HG03139 (cell line): ENCODE measurements around the gene MAP7.
"Not testable (repeated sequence)": the region's sequence is repeated elsewhere in the genome, so short reads cannot be mapped to it uniquely, and the experiment has no call there.

Experiments used
- ATAC-seq: cut with Tn5 transposase; IDR thresholded peaks from one replicate; pipeline ENCODE4 v1.9.1; 2021; ENCODE audit not compliant: unreplicated experiment

MAP7 gene

DNA sequence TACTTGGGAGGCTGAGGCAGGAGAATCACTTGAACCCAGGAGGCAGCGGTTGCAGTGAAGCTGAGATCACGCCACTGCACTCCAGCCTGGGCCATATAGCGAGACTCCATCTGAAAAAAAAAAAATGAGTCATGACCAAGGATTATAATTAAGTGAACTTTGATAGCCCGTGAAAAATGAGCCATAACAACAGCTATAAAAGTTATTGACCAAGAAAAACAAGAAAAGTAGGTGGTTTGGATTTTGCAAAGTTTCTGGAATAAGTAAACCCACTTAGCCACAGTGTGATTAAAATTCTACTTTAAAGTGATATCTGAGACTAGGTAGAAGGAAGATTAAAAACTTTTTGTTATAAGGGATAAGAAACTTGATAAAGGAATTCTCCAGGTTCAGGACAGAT, 234.6 kb downstream of the MAP7 start:
- no peak for ATAC-seq

- no peak for ATAC-seq
Measured at GRCh38 chr6:136312975-136313374, 237.2 kb downstream of the MAP7 start.

DNA sequence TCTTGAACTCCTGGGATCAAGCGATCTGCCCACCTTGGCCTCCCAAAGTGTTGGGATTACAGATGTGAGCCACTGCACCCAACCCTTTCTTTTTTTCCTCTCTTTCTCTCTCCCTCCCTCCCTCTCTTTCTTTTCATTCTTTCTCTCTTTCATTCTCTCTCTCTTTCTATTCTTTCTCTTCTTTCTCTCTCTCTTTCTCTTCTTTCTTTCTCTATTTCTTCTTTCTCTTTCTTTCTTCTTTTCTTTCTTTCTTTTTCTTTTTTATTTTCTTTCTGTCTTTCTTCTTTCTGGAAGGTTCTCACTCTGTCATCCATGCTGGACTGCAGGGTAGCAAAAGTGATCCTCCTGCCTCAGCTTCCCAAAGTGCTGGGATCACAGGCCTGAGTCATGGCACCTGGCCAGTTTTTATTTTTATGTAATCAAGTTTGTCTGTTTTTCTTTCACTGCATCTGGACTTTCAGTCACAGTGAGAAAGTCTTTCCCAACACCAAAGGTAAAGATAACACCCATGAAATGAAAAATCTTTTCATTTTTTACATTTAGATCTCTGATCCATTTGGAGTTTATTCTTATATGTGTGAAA, 240.4 kb downstream of the MAP7 start:
- no peak for ATAC-seq

- no peak for ATAC-seq
Measured at GRCh38 chr6:136309171-136309570, 241.1 kb downstream of the MAP7 start.

DNA sequence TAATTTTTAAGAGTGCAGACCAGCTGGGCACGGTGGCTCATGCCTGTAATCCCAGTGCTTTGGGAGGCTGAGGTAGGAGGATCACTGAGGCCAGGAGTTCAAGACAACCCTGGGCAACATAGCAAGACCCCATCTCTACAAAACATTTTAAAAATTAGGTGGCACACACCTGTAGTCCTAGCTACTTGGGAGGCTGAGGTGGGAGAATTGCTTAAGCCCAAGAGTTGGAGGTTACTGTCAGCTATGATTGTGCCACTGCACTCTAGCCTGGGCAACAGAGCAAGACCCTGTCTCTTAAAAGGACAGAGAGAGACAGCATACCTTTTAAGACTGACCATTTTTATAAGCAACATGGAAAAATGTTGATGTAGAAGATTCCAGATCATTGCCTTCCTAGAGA, 241.8 kb downstream of the MAP7 start:
- ATAC-seq: not testable (repeated sequence)

GRCh38 chr6:136307351-136307750, 242.9 kb downstream of the MAP7 start:
- ATAC-seq: no peak

DNA sequence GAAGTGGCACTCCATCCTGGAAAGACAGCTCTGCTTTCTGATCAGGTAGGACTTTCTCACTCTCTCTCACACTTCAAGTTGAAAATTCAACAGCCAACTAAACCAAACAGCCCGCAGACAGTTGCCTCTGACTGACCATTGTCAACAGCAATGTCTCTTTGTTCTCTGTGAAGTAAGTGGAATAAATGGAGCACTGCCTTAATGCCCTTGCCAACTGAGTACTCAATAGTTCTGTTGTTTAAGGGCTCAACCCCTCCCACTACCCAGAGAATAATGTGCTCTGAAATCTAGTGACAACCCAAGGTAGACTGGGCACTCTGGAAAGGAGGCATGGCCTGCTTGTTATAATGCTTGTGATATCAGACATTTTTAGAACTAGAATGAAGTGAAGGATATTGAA, 243.8 kb downstream of the MAP7 start:
- ATAC-seq: no peak

- ATAC-seq: no peak
Measured at GRCh38 chr6:136304410-136304809, 245.8 kb downstream of the MAP7 start.

- ATAC-seq: no peak
Measured at GRCh38 chr6:136303516-136303915, 246.7 kb downstream of the MAP7 start.

DNA sequence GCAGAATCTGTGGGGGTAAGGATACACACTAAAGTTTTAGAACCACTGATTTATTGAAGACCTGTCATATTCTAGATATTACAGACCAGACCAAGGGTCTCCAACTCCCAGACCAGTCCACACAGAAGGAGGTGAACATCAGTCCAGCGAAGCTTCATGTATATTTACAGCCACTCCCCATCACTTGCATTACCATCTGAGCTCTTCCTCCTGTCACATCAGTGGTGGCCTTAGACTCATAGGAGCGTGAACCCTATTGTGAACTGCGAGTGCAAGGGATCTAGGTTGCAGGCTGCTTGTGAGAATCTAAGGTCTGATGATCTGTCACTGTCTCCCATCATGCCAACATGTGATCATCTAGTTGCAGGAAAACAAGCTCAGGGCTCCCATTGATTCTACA, 255.6 kb downstream of the MAP7 start:
- no peak for ATAC-seq
